NCI-H2081 (cell line): ENCODE data around the gene ZNF521.

Experiments
- DNase-seq, 2 experiments: peaks; one replicate each; lab custom pipeline; 2025; lab: John Stamatoyannopoulos, UW

The ZNF521 gene

GRCh38 chr18:25351777-25352628, at the start of gene ZNF521:
TSS of gene ZNF521 (minus strand) at chr18:25352166. CDS start at chr18:25350946, 1,220 bp downstream.
- DNase-seq, result peak; percentile 87 to 89

- no peak for DNase-seq
Observed at GRCh38 chr18:25399554-25399953, 47.6 kb upstream of the ZNF521 start.

- DNase-seq, result peak in 1 of 2 experiments; percentile 22
Observed at GRCh38 chr18:25392192-25392591, 40.2 kb upstream of the ZNF521 start.

DNA sequence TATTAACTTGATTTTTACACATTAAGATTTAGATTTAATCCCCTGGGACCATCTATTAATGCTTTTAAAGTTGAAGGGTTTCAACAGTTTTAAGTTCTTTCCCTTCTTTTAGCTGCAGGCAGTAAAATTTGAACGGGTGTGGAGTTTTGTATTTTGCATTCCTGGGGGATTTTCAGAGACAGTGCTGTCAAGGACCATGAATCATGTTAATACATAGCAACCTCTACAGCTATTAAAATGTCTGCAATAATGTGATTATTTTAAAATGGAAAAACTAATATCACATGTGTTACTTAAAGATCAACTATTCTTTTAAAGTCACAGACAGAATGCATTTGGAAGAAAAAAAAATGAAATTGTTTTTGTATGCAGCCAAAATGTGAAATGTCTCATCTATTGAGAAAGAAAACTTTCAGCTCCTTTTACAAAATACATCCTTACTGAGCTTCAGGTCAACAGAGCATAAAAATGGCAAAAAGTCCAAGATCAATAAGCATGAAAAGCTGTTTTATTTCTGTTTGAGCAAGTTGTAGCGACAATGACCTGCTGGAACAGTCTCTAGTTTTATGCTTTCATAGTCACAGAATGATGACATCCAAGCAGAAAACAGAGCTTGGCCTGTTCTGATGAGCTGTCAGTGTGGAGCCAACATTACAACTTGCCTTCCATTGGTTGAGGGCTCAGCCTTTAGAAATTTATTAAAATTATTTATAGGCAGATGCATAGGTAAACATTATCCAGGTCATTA, 21.6 kb upstream of the ZNF521 start:
- DNase-seq, result no peak

- no peak for DNase-seq
Observed at GRCh38 chr18:25370391-25370790, 18.4 kb upstream of the ZNF521 start.

GRCh38 chr18:25365242-25365641, 13.3 kb upstream of the ZNF521 start:
- no peak for DNase-seq

- DNase-seq, result no peak
Observed at GRCh38 chr18:25364732-25365131, 12.8 kb upstream of the ZNF521 start.

DNA sequence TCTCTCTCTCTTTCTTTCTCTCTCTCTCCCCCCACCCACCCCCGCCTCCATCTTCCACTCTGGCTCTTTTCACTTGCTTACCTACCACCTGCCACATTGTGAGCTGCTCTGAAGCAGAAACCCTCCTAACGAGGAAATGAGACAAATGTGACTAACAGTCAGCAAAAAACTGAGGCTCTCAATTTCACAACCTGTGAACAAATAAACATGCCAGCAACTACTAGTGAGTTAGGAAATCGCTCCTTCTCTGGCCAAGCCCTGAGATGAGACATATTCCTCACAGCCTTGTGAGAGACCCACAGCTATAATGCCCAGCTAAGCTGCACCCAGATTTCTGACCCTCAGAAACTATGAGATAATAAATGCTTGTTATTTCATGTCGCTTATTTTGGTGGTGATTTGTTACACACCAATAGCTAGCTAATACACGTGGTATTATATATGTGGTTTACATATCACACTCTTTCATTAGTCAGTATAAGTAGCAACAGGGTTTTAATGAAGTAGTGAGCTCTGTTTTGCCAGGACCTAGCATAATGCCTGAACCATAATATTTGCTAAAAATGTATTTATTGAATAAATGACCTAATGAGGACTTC, 8.4 kb upstream of the ZNF521 start:
- DNase-seq, result no peak

DNA sequence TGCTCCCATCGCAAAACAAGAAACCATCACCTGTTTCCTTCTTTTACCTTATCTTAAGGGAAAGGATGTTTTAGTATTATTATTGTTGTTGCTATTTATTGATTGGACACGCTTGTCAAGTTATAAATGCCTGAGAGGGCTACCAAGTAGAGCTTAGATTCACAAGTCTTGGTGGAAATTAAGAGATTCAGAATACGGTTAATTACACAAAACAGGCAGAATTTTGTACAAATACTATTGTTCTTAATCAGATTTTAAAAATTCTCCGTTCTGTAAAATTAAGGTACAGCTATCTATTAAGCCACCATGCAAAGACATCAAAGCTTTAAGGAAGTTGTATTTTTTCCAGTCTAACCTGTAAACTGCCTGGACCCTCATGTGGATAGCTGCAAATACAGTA, 1.1 kb upstream of the ZNF521 start:
- DNase-seq, result no peak

DNA sequence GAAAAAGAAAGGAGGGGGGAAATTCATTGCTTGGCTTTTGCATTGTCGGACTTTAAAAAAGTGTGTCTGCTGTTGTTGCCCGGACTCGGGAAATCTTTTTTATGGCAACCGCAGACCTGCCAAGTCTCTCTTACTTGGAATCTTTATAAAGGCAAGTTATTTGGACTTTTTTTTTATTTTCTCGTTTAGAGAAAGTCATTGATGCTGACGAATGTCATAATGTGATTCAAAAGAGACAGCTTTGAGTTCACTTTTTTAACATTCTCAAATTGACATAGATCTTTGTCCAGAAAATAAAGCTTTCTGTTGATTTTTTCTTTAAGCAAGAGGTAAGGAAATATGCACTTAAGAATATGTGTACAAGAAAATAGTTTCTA, 651 bp upstream of the ZNF521 start:
- no peak for DNase-seq

DNA sequence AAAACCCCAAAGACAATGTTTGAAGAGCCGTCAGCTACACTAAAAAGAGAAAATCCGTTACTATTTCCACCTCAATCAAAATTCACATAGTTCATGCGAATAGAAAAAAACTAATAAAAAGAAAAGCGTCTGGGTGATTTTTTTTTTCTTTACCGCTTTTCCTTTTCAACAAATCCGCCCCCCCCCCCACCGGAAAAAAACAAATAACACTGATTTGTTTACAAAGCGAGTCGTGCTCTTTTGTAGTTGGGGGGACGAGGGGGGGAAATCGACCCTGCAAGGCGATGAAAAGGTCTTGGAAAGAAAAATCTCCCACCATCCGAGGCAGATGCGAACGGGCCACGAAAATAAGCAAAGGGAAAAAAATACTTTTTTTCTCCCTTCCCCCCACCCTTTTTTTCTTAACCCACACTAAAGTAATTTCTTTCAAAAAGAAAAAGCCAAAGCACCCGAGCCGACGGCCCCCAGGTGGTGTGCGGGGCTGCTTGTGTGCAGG, 638 bp downstream of the ZNF521 start:
- DNase-seq, result no peak

DNA sequence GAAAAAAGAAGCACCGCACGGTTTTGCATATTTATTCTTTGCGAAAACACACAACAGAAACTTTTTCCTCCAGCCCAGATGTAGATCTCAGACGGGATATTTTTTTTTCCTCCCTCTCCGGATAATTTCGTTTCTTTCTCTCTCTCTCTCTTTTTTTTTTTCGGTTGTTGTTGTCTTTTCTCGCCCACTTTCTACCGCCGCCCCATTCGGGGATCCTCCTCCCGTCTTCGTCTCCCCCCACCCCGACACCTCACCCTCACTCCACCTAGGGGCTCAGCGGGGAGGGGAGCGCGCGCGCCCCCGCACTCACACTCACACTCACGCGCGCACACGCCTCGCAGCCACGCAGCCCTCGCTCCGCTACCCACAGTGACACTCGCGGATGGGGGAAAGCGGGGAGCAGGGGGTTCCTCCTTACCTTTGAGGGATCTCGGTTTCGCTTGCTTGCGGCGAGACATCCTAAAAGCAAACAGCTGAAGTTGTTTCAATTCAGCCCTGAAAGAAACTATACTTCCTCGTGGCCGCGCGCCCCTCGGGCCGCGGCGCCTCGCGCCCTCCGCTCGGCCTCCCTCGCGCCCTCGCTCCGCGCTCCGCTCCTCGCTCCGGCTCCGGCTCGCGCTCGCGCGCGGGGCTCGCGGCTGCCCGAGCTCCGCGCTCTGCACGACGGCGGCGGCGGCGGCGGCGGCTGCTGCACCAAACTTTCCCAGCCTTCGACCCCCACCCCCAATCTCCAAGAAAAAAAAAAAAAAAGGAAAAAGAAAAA, 1.3 kb downstream of the ZNF521 start:
- DNase-seq, result peak; percentile 33 to 35

GRCh38 chr18:25349926-25350487, 2.0 kb downstream of the ZNF521 start:
- DNase-seq, result no peak

DNA sequence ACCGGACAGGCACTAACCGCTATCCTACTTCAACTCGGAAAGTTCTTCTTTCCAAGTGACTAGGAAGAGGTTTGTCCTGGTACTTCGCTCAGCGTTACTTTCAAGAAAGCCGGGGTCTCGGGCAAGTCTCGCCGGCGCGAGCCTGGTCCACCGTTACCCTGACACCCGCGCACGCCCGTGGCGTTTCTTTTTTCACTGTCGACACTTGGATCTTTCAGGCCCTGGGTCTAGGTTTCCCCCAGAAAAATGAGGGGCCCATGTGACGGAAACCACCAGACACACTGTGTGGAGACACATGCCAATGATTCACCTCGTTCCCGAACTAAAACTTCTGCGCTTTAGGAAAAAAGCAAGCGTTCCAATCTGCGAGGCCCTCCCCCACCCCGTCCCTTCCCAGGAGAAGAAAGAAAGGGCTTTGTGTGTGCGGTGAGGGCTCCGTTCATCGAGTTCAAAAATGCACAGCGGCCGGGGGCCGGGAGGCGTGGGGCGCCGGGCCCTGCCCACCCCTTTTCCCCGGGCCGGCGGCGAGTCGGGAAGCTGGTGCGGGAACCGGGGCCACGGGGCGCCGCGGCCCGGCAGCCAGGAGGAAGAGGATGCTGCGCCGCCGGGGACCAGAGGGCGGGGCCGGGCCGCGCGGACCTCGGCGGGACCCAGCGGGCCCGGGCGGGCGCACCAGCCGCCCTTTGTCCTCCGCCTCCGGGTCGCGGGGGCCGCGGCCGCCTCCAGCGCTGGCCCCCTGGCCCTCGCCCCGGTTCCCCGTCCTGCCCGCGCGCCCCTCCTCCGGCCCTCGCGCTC, 2.6 kb downstream of the ZNF521 start:
- no peak for DNase-seq

GRCh38 chr18:25348386-25349130, 3.4 kb downstream of the ZNF521 start:
- DNase-seq, result no peak

GRCh38 chr18:25346561-25346960, 5.4 kb downstream of the ZNF521 start:
- DNase-seq, result no peak

DNA sequence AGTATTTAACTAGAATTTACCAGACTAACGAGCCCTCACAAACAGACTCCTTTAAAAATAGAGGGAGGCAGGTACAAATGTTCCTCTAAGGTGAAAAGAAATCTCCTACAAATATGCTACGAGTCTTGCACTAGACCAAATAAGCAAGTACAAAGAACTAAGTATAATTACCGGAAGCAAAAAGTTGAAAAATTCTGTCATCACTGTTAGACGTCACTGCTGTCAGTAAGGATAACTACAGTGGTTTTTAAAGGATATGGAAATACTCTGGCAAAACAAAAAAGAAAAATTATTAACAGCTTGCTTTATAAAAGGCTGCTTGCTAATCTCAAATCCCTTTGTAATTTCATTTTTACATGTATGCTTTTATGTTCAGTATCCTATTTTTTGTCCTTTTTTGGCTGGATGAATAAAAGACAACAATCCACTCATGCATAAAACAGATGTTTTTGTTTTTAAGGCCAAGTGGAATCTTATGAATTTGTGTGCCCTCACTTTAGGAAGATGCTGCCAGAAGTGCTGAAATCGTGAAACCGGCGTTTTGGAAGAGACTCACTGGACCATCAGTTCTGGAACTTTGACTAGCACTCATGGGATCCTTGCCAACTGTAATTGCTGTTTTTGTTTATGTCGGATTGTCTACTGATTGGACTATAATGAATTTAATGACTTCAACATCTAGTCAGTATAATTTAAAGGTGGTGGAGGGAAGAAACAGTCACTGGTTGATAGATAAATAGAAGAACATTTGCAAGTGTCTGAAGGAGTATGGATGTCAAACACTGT, 6.7 kb downstream of the ZNF521 start:
- no peak for DNase-seq

DNA sequence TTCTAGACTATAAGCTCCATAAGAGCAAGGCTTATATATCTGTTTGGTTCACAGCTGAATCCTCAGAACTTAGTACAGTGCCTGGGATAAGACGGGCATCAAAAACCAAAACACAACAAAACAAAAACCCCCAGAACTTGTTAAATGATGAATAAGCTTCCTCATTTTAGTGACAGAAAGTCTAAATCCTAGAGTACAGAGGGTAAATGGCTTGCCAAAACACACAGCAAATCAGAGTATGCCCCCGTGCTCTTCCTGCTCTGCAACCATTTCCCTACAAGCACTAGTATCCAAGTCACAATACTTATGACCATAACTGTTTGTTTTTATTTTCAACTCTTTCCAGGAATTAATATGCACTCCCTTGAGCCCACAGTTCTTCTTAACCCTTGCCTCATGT, 10.1 kb downstream of the ZNF521 start:
- DNase-seq, result no peak

GRCh38 chr18:25340762-25341161, 11.2 kb downstream of the ZNF521 start:
- DNase-seq, result no peak
